Measurements from ENCODE around the gene CCDC106. TPM values are rescaled to one million over a fixed set of nuclear protein-coding genes. Genes with fewer than 3 reads are reported as not detected.

CCDC106 gene
- total RNA-seq, 4 donors from 2014 or later = 8.1 to 17.4 (median 14.0) TPM

GRCh38 chr19:55656988-55657747 lies 9.2 kb downstream of the CCDC106 start:
- DNase-seq = no peak
- Histone ChIP-seq H3K9me3 (no peaks in the 10 kb centered on the region), H3K4me1 (peaks cover 8 to 48% (median 38%) of the 10 kb centered on the region in 4 donors), H3K36me3 (peaks cover 0 to 37% (median 0%) of the 10 kb centered on the region in 3 donors), H3K4me3 (peak overlapping the region in 3 of 4 donors; percentile 66 to 99 (median 91)), H3K27me3 (no peaks in the 10 kb centered on the region), H3K27ac (no peak overlapping the region)
- TF ChIP-seq, protein P1, sequence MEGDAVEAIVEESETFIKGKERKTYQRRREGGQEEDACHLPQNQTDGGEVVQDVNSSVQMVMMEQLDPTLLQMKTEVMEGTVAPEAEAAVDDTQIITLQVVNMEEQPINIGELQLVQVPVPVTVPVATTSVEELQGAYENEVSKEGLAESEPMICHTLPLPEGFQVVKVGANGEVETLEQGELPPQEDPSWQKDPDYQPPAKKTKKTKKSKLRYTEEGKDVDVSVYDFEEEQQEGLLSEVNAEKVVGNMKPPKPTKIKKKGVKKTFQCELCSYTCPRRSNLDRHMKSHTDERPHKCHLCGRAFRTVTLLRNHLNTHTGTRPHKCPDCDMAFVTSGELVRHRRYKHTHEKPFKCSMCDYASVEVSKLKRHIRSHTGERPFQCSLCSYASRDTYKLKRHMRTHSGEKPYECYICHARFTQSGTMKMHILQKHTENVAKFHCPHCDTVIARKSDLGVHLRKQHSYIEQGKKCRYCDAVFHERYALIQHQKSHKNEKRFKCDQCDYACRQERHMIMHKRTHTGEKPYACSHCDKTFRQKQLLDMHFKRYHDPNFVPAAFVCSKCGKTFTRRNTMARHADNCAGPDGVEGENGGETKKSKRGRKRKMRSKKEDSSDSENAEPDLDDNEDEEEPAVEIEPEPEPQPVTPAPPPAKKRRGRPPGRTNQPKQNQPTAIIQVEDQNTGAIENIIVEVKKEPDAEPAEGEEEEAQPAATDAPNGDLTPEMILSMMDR (IDR thresholded peaks at IDR 0.05) = no peak
- TF ChIP-seq POLR2A (IDR thresholded peaks at IDR 0.05) = no peak

DNA sequence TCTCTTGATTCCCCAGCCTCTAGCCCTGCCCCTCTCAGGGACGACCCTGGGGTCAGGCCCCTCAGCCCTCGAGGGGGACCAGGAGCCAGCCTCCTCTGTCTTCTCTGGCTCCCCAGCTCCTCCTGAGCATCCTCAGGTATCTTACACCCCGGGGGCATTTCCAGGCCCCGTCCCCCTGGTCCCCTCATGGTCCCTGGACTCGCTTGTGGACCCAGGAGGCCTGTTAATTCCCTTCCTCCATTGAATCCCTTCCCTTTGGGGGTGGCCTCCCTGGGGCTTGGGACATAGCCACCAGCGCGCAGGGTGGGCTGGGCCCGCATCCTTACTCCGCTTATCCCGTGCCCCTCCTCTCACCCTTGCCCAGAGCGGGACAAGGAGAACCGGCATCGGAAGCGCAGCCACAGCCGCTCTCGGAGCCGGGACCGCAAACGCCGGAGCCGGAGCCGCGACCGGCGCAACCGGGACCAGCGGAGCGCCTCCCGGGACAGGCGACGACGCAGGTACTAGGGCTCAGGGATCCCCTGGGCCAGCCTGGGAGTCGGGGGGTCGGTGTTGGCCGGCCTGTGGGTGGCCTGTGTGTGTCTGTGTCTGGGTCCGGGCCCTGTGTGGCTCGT lies 10.9 kb downstream of the CCDC106 start:
- Histone ChIP-seq H3K27me3 (no peaks in the 10 kb centered on the region), H3K27ac (no peak overlapping the region), H3K9me3 (no peaks in the 10 kb centered on the region), H3K36me3 (peaks cover 0 to 54% (median 4%) of the 10 kb centered on the region in 3 donors), H3K4me3 (no peak overlapping the region), H3K4me1 (peaks cover 8 to 43% (median 34%) of the 10 kb centered on the region in 4 donors)
- DNase-seq = no peak
- TF ChIP-seq, protein P1 (IDR thresholded peaks at IDR 0.05) = no peak
- TF ChIP-seq POLR2A (IDR thresholded peaks at IDR 0.05) = no peak

DNA sequence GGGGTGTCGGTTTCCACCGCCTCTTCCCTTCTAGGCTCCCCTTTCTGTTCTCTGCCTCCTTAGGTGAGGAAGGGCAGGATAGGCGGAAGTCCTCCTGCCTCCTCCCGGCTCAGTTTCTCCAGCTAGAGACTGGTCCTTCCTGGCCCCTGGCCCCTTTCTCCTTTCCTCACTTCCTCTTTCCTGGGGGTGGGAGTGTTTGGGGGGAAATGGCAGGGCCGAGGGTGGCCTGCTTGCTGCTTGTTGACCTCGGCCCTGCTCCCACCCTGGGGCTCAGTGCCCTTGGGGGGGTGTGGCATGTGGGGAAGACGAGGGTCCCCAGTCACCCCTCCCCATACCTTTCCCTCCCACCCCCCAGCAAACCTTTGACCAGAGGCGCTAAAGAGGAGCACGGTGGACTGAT lies 11.8 kb downstream of the CCDC106 start:
- H3K4me1 ChIP-seq = peaks cover 8 to 43% (median 34%) of the 10 kb centered on the region in 4 donors
- no peak for TF ChIP-seq POLR2A (IDR thresholded peaks at IDR 0.05)
- TF ChIP-seq, protein P1 (IDR thresholded peaks at IDR 0.05) = no peak
- H3K36me3 ChIP-seq = peaks cover 0 to 63% (median 4%) of the 10 kb centered on the region in 3 donors
- DNase-seq = no peak
- H3K9me3 ChIP-seq = no peaks in the 10 kb centered on the region
- H3K4me3 ChIP-seq = no peak overlapping the region
- no peaks in the 10 kb centered on the region for H3K27me3 ChIP-seq
- H3K27ac ChIP-seq = no peak overlapping the region

- Histone ChIP-seq H3K27ac (no peak overlapping the region), H3K4me1 (peaks cover 8 to 43% (median 34%) of the 10 kb centered on the region in 4 donors), H3K4me3 (no peak overlapping the region), H3K9me3 (no peaks in the 10 kb centered on the region), H3K36me3 (peaks cover 0 to 67% (median 4%) of the 10 kb centered on the region in 3 donors), H3K27me3 (no peaks in the 10 kb centered on the region)
- no peak for DNase-seq
- no peak for TF ChIP-seq POLR2A (IDR thresholded peaks at IDR 0.05)
- TF ChIP-seq, protein P1 (IDR thresholded peaks at IDR 0.05) = no peak
These were observed 12.4 kb downstream of the CCDC106 start for GRCh38 chr19:55660404-55660803.

DNA sequence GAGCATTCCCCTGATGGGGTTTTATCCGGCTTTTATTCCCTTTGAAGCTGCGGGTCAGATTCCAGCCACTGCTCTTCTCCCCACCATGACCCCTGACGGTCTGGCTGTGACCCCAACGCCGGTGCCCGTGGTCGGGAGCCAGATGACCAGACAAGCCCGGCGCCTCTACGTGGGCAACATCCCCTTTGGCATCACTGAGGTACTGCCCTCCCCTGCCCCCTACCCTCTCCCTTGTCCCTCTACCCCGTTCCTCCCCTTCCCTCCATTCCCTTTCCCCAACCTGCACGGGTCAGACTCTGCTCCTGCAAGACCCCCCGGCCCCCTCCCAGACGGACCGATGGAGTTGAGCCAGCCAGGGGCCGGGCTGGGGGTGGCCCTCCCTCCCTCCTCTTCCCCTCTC lies 13.0 kb downstream of the CCDC106 start:
- no peaks in the 10 kb centered on the region for H3K27me3 ChIP-seq
- H3K9me3 ChIP-seq = no peaks in the 10 kb centered on the region

More for the DNA sequence above, 13.0 kb downstream of the CCDC106 start:
- TF ChIP-seq, protein P1 (IDR thresholded peaks at IDR 0.05) = no peak
- TF ChIP-seq POLR2A (IDR thresholded peaks at IDR 0.05) = no peak
- H3K4me3 ChIP-seq = no peak overlapping the region
- no peak for DNase-seq
- H3K36me3 ChIP-seq = peaks cover 0 to 73% (median 4%) of the 10 kb centered on the region in 3 donors
- peaks cover 8 to 41% (median 31%) of the 10 kb centered on the region in 4 donors for H3K4me1 ChIP-seq
- no peak overlapping the region for H3K27ac ChIP-seq

Data from Peyer's patch (tissue), 4 donors.